GM18519 (cell line): Measurements from ENCODE around the gene SMYD2.

Experiments
- ATAC-seq: cut with Tn5 transposase; IDR thresholded peaks from one replicate; pipeline ENCODE4 v1.9.1; 2021; ENCODE audit warnings: mild to moderate bottlenecking, moderate library complexity; ENCODE audit not compliant: unreplicated experiment, low FRiP score

SMYD2 gene

GRCh38 chr1:214327514-214327913 is 46.6 kb downstream of the SMYD2 start:
- no peak for ATAC-seq

GRCh38 chr1:214328770-214329469 is 48.0 kb downstream of the SMYD2 start:
- ATAC-seq, result peak; percentile 90

GRCh38 chr1:214329470-214330220 is 48.7 kb downstream of the SMYD2 start:
- ATAC-seq, result no peak

- ATAC-seq, result no peak
These were observed 49.3 kb downstream of the SMYD2 start for GRCh38 chr1:214330222-214330621.

GRCh38 chr1:214330715-214331114 is 49.8 kb downstream of the SMYD2 start:
- no peak for ATAC-seq

GRCh38 chr1:214331180-214331579 is 50.2 kb downstream of the SMYD2 start:
- no peak for ATAC-seq

- ATAC-seq, result peak; percentile 52
These were observed 51.0 kb downstream of the SMYD2 start for GRCh38 chr1:214331827-214332423.

GRCh38 chr1:214332946-214333798 is 52.2 kb downstream of the SMYD2 start:
- no peak for ATAC-seq

- no peak for ATAC-seq
These were observed 54.6 kb downstream of the SMYD2 start for GRCh38 chr1:214335567-214335966.

GRCh38 chr1:214337015-214337414 is 56.1 kb downstream of the SMYD2 start:
- no peak for ATAC-seq

GRCh38 chr1:214337511-214337910 is 56.6 kb downstream of the SMYD2 start:
- no peak for ATAC-seq

GRCh38 chr1:214338212-214338611 is 57.3 kb downstream of the SMYD2 start:
- ATAC-seq, result no peak

- ATAC-seq, result no peak
These were observed 60.5 kb downstream of the SMYD2 start for GRCh38 chr1:214341459-214341858.

- no peak for ATAC-seq
These were observed 61.0 kb downstream of the SMYD2 start for GRCh38 chr1:214341932-214342331.

GRCh38 chr1:214342525-214342924 is 61.6 kb downstream of the SMYD2 start:
- no peak for ATAC-seq

- no peak for ATAC-seq
These were observed 63.9 kb downstream of the SMYD2 start for GRCh38 chr1:214344897-214345296.

- ATAC-seq, result no peak
These were observed 68.0 kb downstream of the SMYD2 start for GRCh38 chr1:214349008-214349407.

GRCh38 chr1:214349781-214350180 is 68.8 kb downstream of the SMYD2 start:
- ATAC-seq, result no peak

GRCh38 chr1:214351551-214352277 is 70.8 kb downstream of the SMYD2 start:
- no peak for ATAC-seq

- no peak for ATAC-seq
These were observed 71.9 kb downstream of the SMYD2 start for GRCh38 chr1:214352838-214353237.
